Dendritic cell treated with granulocyte-macrophage colony-stimulating factor and Interleukin-4, amounts not matched to agents 40 ng/mL and 50 ng/mL, for 4 days (primary cell): ENCODE measurements around the gene PCNT.

Experiments
- H3K27ac Mint-ChIP-seq: one replicate; pipeline ENCODE4 v1.8.0; 2022; ENCODE audit warnings: mild to moderate bottlenecking, mixed read lengths
- H3K27me3 Mint-ChIP-seq: one replicate; pipeline ENCODE4 v1.8.0; 2022; ENCODE audit warnings: mild to moderate bottlenecking, mixed read lengths
- H3K36me3 Mint-ChIP-seq: one replicate; pipeline ENCODE4 v1.8.0; 2022; ENCODE audit warnings: low read depth, mixed read lengths
- H3K4me1 Mint-ChIP-seq: one replicate; pipeline ENCODE4 v1.8.0; 2022; ENCODE audit warnings: low read depth, mixed read lengths
- H3K4me3 Mint-ChIP-seq: one replicate; pipeline ENCODE4 v1.8.0; 2022; ENCODE audit warnings: mild to moderate bottlenecking, moderate library complexity, mixed read lengths
- H3K9me3 Mint-ChIP-seq: one replicate; pipeline ENCODE4 v1.8.0; 2022; ENCODE audit warnings: mixed read lengths
- intact Hi-C: fragments of 100-400 bp; cut with micrococcal nuclease; formaldehyde crosslinking; loops from one replicate; pipeline ENCODE4 v1.15.0; 2022

PCNT gene

GRCh38 chr21:46323710-46324389 is at the start of gene PCNT, which contains the start of gene C21orf58:
Gene PCNT (plus strand): TSS chr21:46324156. CDS start chr21:46324229, 73 bp downstream.
Gene C21orf58 (minus strand): TSS chr21:46323870. CDS start chr21:46322738, 1,132 bp downstream.
- Mint-ChIP-seq H3K9me3 (no peaks in the 10 kb centered on the region), H3K36me3 (peaks cover 33% of the 10 kb centered on the region), H3K27ac (peak within 1 kb of the TSS; percentile 98), H3K27me3 (no peaks in the 10 kb centered on the region), H3K4me3 (peak within 1 kb of the TSS; percentile 98), H3K4me1 (peaks cover 45% of the 10 kb centered on the region)
- intact Hi-C loops: loop anchor here (1.0 to 2.0 kb wide), 3 partner anchors 38 to 135 kb away; partner anchors contain the start of genes DIP2A, LSS and YBEY

- intact Hi-C loops: no loop called here
- H3K27me3 Mint-ChIP-seq: no peaks in the 10 kb centered on the region
- no peak overlapping the region for H3K27ac Mint-ChIP-seq
- no peaks in the 10 kb centered on the region for H3K4me1 Mint-ChIP-seq
- H3K4me3 Mint-ChIP-seq: no peak overlapping the region
- peaks cover 100% of the 10 kb centered on the region for H3K36me3 Mint-ChIP-seq
- H3K9me3 Mint-ChIP-seq: no peaks in the 10 kb centered on the region
These were observed 49.1 kb upstream of the PCNT start for GRCh38 chr21:46274797-46275390.

DNA sequence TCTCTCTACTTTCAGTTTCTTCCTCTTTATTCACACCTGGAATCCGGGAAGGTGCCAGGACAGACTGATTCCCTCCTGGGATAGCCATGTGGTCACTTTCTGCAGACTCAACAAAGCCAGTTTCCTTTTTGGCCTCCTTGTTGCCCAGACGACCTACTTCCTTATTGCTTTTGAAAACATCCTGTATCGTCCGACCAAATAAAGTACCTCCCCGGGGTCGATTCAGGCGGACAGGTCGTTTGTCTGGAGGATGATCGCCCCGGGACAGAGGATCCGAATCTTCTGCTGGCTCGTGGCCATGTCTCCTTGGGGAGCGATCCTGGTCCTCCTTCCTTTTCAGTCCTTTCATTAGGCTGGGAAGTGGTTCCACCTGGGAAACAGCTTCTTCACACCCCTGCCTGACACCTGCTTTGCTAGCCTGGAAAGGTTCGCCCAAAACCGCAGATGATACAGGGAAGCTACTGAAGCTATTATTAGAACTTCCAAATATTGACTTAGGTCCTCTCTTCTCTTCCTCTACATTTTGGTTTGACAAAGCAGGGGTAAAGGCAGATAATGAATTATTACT is 39.8 kb upstream of the PCNT start:
- Mint-ChIP-seq H3K4me3 (peak overlapping the region; percentile 95), H3K4me1 (peaks cover 62% of the 10 kb centered on the region), H3K27ac (peak overlapping the region; percentile 98), H3K27me3 (no peaks in the 10 kb centered on the region), H3K9me3 (no peaks in the 10 kb centered on the region), H3K36me3 (peaks cover 78% of the 10 kb centered on the region)
- intact Hi-C loops: no loop called here

DNA sequence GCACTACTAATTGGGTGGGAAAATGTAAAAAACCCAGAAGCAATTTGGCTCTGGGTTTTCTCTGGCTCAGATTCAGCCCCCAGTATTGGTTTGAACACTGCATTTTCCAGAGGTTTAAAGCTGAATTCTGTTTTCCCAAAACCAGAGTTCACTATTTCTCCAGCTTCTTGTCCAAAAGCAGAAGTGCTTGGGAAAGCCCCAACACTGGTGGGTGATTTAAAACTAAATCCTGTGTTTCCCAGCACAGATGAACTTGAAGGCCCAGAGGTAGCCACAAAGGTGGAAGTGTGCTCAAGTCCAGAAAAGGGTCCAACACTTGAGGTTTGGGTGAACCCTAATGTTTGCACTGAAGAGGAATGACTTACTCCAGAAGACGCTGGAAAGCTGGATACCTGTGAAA is 39.2 kb upstream of the PCNT start:
- H3K9me3 Mint-ChIP-seq: no peaks in the 10 kb centered on the region
- H3K27ac Mint-ChIP-seq: peak overlapping the region; percentile 98
- peaks cover 78% of the 10 kb centered on the region for H3K36me3 Mint-ChIP-seq

DNA sequence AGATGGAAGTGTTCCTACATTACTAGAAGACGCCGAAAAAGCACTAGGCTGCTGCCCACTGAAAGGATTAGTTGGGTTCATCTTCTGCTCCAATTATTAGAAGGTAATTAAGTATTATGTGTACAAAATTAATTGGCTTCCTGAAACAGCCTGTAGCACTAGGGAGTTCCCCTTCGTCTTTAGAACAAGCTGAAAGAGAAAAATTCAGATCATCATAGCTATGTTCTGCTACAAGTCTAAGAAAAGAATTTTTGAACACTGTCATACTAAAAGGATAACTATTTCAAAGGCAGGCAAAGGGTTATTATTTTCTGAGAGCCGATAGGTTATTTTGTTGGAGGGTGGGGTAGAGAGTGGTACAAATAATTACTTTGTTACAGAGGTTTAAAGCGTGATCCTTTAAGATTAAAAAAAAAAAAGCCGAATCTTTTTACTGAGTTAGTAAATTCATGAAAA is 38.7 kb upstream of the PCNT start, which contains the start of gene MCM3AP:
MCM3AP (minus strand) TSS at position 406 of the 456 bp plus-strand sequence; CDS start at position 81, 325 bp downstream.
- peaks cover 78% of the 10 kb centered on the region for H3K36me3 Mint-ChIP-seq
- H3K27me3 Mint-ChIP-seq: no peaks in the 10 kb centered on the region
- peak within 1 kb of the TSS; percentile 98 for H3K27ac Mint-ChIP-seq
- H3K4me1 Mint-ChIP-seq: peaks cover 70% of the 10 kb centered on the region
- intact Hi-C loops: no loop called here
- peak within 1 kb of the TSS; percentile 95 for H3K4me3 Mint-ChIP-seq
- H3K9me3 Mint-ChIP-seq: no peaks in the 10 kb centered on the region

More for the DNA sequence above, 39.2 kb upstream of the PCNT start:
- peaks cover 66% of the 10 kb centered on the region for H3K4me1 Mint-ChIP-seq
- intact Hi-C loops: no loop called here
- H3K27me3 Mint-ChIP-seq: no peaks in the 10 kb centered on the region
- H3K4me3 Mint-ChIP-seq: peak overlapping the region; percentile 95

GRCh38 chr21:46285761-46286647 is 38.0 kb upstream of the PCNT start, which contains the start of gene YBEY:
Gene YBEY (plus strand): TSS chr21:46286342. CDS start chr21:46286914, 572 bp downstream.
- Mint-ChIP-seq H3K36me3 (peaks cover 73% of the 10 kb centered on the region), H3K27ac (peak within 1 kb of the TSS; percentile 98), H3K9me3 (no peaks in the 10 kb centered on the region), H3K4me1 (peaks cover 70% of the 10 kb centered on the region), H3K4me3 (peak within 1 kb of the TSS; percentile 95), H3K27me3 (no peaks in the 10 kb centered on the region)
- intact Hi-C loops: loop anchor here (1.0 kb wide), 2 partner anchors 38 to 58 kb away; partner anchors contain the start of genes LSS and PCNT

DNA sequence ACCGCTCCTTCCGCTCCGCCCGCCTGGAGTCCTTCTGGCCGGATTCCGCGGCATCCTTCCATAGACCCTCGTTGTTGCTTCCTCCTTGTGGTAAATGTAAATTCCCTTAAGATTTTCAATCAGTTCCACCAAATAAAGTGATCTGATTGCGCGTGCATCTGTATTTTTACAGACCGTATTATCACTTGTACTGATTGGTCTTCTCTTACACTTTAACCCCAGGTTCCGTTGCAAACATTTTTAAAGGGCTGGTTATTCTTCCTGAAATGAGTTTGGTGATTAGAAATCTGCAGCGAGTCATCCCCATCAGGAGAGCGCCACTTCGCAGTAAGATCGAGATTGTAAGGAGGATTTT is 37.3 kb upstream of the PCNT start:
- Mint-ChIP-seq H3K4me3 (peak overlapping the region; percentile 95), H3K36me3 (peaks cover 73% of the 10 kb centered on the region), H3K27ac (peak overlapping the region; percentile 98), H3K4me1 (peaks cover 64% of the 10 kb centered on the region), H3K27me3 (no peaks in the 10 kb centered on the region), H3K9me3 (no peaks in the 10 kb centered on the region)
- intact Hi-C loops: loop anchor here (1.0 kb wide), 2 partner anchors 38 to 58 kb away; partner anchors contain the start of genes LSS and PCNT

GRCh38 chr21:46287541-46287940 is 36.4 kb upstream of the PCNT start:
- intact Hi-C loops: no loop called here
- no peaks in the 10 kb centered on the region for H3K9me3 Mint-ChIP-seq
- H3K27me3 Mint-ChIP-seq: no peaks in the 10 kb centered on the region
- peak overlapping the region; percentile 91 for H3K27ac Mint-ChIP-seq
- peaks cover 72% of the 10 kb centered on the region for H3K36me3 Mint-ChIP-seq
- peaks cover 55% of the 10 kb centered on the region for H3K4me1 Mint-ChIP-seq
- peak overlapping the region; percentile 13 for H3K4me3 Mint-ChIP-seq

DNA sequence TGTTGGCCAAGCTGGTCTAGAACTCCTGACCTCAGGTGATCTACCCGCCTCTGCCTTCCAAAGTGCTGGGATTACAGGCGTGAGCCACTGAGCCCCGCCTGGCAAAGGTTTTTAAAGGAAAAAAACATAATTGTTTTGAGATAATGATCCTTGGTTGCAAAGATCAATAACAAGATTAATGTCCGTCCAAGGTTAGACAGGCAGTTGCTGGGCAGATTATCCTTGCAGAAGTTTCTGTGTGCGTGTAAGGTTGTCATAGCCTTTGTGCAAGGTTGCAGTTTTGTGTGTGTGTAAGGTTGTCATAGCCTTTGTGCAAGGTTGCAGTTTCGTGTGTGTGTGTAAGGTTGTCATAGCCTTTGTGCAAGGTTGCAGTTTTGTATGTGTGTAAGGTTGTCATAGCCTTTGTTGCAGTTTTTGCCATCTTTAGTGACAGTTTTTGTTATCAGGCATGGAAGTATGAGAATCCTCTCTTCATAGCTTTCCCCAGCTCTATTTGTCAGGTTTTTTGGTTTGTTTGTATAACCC is 34.2 kb upstream of the PCNT start:
- Mint-ChIP-seq H3K27me3 (no peaks in the 10 kb centered on the region), H3K9me3 (no peaks in the 10 kb centered on the region), H3K4me1 (peaks cover 38% of the 10 kb centered on the region), H3K36me3 (peaks cover 55% of the 10 kb centered on the region), H3K27ac (no peak overlapping the region), H3K4me3 (no peak overlapping the region)
- intact Hi-C loops: no loop called here

- peaks cover 45% of the 10 kb centered on the region for H3K4me1 Mint-ChIP-seq
- peaks cover 12% of the 10 kb centered on the region for H3K27me3 Mint-ChIP-seq
- intact Hi-C loops: no loop called here
- no peak overlapping the region for H3K4me3 Mint-ChIP-seq
- no peaks in the 10 kb centered on the region for H3K9me3 Mint-ChIP-seq
- H3K27ac Mint-ChIP-seq: no peak overlapping the region
- H3K36me3 Mint-ChIP-seq: peaks cover 38% of the 10 kb centered on the region
These were observed 32.4 kb upstream of the PCNT start for GRCh38 chr21:46291561-46291960.

DNA sequence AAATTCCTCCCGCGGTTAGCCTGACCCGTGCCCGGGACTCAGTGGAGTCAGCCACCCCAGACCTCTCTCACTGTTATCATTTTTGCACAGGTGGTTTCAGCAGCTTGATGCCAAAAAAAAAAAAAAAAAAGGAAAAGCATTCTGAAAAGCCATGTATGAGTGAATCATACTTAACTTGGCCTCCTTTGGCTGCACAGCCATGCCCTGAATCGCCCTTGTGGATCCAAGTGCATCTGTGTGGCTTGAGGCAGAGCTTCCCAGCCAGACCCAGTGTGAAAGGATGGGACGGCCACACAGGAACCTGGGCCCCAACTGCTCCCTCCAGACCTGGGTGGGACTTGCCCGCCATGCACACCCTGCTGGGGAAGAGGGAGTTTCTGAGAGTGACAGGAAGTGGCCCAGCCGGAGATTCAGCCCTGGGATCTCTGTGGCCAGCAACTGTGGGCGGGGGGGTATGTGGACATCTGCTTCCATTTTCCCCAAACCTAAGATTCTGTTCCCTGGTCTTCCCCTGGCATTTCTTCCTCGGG is 29.2 kb upstream of the PCNT start:
- Mint-ChIP-seq H3K27ac (peak overlapping the region; percentile 72), H3K4me3 (no peak overlapping the region), H3K4me1 (peaks cover 29% of the 10 kb centered on the region), H3K9me3 (no peaks in the 10 kb centered on the region), H3K36me3 (peaks cover 27% of the 10 kb centered on the region), H3K27me3 (peaks cover 35% of the 10 kb centered on the region)
- intact Hi-C loops: no loop called here

DNA sequence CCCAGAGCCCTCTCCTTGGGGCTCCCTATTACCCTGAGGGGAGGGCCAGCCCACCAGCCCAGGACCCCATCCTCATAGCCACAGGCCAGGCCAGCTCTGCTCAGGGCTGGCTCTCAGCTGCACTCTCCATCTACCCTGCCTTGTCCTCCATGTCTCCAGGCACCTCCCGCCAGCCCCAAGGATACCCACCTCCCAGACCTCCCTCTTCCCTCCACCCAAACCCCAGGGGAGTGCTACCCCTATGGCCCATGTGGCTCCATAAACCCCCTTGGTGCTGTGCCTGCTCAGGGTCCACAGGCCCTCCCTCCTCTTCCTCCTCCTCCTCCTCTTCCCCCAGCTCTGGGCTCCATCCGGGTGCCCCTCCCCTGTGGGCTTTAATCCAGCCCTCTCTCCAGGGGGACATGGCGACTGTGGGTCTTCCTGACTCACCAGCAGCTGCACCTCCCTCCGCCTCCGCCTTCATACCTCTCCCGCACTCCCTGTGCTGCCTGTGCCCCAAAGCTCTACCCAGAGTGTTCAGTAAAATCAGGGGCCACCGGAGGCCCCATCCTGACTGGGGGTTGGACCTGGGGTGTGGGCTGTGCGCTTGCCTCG is 28.7 kb upstream of the PCNT start:
- intact Hi-C loops: no loop called here
- Mint-ChIP-seq H3K4me3 (no peak overlapping the region), H3K4me1 (peaks cover 26% of the 10 kb centered on the region), H3K36me3 (peaks cover 21% of the 10 kb centered on the region), H3K9me3 (no peaks in the 10 kb centered on the region), H3K27me3 (peaks cover 35% of the 10 kb centered on the region), H3K27ac (peak overlapping the region; percentile 72)
